H54 (cell line): ENCODE results near the gene MOB3A.
"Not testable (repeated sequence)": the region's sequence is repeated elsewhere in the genome, so short reads cannot be mapped to it uniquely, and the experiment has no call there.

ENCODE experiments used
- DNase-seq: peaks from one replicate; pipeline ENCODE4 v3.0.0; 2011; ENCODE audit warnings: low spot score, mixed read lengths; ENCODE audit not compliant: insufficient read length
- FAIRE-seq: peaks from 3 replicates; lab custom pipeline; 2011; peaks lifted over from hg19 to GRCh38; lab: Jason Lieb, UNC
- POLR2A ChIP-seq: IDR thresholded peaks from 2 replicates; pipeline ENCODE4 v1.6.1; 2011; ENCODE audit warnings: low read depth, mild to moderate bottlenecking, low read length

The MOB3A gene

DNA sequence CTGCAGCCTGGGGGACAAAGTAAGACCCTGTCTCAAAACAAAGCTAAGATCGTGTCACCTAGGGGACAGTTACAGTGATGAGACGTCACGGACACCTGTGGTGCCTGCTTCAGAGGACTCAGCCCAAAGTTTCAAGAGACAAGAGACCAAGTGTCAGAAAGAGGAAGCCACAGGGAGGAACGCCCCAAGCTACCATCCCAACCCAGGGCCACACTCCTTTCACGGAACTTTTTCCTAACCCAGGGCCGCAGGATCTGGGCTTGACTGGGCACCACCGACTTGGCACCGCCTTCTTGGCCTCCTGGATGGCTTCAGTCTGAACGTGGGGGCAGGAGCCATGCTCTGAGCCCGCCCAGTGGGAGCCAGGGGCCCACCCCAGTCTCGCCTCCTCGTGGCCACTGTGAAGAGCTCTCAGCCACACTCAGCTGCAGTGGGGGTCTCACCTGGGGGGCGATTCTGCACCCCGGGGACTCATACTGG is 8.5 kb downstream of the MOB3A start:
- DNase-seq (no peak), FAIRE-seq (no peak)
- TF ChIP-seq POLR2A: no peak

DNA sequence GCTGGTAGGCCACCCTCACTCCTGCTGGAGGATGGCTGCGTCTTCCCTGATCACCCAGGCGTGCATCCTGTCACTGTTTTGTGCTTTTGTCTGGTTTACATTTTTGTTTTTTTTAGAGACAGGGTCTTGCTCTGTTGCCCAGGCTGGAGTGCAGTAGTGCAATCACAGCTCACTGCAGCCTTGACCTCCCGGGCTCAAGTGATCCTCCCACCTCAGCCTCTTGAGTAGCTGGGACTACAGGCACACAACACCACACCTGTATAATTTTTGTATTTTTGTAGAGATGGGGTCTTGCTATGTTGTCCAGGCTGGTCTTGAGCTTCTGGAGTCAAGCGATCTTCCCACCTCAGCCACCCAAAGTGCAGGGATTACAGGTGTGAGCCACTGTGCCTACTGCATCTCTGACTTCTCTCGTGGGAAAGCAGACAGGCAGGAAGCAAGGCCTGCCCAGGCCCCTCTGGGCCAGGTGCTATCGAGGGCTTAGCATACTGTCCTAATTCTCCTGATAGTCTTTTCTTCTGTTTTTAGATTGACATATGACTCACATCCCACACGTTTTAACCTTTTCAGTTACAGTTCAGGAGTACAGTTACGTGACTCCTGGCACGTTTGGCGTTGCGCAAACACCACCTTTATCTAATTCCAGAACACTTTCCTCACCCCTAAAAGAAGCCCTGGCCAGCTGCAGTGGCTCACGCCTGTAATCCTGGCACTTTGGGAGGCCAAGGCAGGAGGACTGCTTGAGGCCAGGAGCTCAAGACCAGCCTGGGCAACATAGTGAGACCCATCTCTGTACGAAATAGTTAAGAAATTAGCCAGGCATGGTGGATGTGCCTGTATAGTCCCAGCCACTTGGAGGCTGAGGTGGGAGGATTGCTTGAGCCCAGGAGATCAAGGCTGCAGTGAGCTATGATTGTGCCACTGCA is 9.2 kb downstream of the MOB3A start:
- DNase-seq: not testable (repeated sequence)

DNA sequence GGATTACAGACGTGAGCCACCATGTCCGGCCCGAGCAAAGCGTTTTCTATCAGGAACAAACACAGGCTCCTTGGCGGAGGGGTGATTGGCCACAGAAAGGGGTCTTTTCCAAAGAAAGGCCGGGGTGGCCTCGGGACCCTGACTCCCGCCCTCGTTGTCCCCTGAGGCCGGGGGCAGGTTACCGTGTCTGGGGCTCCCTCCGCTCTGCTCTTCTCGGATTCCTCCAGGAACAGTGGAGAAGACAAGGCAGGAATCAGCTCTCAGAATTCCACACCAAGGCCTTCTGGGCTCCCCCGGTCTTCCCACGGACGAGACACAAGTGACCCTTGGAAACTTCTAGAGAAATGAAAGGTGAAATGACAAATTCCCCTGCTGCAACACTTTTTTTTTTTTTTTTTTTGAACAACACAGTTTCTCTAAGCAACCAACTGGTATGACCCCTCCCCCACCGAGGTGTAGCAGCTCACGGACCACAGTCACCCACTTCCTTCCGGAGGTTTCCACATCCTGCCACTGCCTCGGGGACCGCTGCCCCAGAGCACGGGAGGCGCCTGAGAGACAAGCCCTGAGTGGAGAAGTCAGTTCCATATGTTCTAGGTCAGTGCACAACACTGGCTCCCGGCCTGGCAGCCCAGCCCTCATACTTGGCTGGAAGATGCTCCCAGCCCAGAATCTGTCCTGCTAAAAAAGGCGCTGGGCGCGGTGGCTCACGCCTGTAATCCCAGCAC is 11.0 kb downstream of the MOB3A start:
- FAIRE-seq: no peak
- TF ChIP-seq POLR2A: no peak
- DNase-seq: no peak

More for the DNA sequence above, 9.2 kb downstream of the MOB3A start:
- FAIRE-seq: not testable (repeated sequence)

DNA sequence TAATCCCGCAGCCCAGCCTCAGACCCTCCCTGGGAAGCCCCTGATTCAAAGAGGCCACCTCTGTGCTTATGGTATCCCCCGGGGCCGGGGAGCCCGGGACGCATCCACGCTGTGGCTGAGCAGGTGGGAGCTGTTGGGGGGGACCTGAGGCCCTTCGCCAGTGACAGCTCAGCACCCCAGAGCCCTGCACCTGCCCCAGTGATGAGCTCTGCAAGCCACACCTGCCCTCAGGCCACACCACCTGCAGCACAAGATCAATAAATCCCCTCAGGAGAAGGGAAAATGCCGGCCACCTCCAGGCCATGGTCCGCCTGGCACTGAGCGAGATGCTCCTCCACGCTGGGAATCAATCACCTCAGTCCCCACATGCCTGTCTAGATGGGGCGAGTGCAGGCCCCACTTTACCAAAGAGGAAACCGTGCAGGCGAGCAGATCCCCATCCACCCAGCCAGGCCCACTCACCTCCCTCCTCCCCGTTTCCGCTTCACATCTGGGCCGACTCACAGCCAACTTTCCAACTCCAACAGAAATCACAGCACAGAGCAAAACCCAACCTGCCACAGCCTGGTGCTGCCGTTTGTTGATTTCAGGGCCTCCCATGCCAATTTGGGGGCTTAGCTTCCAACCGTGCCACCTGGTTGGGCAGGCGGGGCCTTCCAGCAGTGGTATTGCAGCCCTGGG is 12.8 kb downstream of the MOB3A start:
- DNase-seq: no peak
- TF ChIP-seq POLR2A: no peak
- FAIRE-seq: no peak

DNA sequence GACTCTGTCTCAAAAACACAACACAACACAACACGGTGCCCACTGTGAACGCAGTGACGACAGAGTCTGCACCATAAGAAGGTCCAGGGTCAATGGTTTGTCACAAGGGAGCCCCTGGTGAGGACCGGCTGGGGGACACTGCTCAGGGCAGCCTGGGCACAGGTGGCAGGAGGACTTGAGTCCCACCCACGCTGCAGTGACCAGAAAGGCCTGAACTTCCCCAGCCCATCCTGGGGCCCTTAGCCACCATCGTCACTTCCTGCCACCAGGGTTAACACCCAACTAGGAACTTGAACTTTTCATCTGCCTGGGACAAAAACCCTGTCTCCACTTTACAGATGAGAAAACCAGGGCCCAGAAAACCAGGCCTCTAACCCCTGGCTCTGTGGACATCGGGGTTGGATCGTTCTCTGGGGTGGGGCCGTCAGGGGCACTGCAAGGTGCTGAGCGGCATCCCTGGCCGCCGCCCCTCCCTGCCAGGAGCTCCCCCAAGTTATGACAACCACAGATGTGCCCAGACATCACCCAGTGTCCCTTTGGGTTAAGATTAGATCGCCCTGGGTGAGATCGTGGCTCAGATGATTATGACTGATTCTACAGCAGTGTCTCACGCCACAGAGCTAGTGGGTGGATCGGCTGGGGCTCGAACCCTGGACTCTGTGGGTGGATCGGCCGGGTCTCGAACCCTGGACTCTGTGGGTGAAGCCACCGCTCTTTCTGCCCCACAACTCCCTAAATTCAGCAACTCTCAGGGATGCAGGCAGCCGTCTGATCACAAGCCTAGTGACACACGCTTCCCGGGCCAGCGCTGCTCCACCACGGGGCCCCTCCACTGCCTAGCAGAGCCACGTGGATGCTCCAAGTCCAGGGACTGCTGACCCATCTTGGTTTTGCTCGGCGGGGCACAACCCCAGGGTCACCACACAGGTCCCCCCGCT is 14.0 kb downstream of the MOB3A start:
- DNase-seq: no peak
- no peak for TF ChIP-seq POLR2A
- no peak for FAIRE-seq

DNA sequence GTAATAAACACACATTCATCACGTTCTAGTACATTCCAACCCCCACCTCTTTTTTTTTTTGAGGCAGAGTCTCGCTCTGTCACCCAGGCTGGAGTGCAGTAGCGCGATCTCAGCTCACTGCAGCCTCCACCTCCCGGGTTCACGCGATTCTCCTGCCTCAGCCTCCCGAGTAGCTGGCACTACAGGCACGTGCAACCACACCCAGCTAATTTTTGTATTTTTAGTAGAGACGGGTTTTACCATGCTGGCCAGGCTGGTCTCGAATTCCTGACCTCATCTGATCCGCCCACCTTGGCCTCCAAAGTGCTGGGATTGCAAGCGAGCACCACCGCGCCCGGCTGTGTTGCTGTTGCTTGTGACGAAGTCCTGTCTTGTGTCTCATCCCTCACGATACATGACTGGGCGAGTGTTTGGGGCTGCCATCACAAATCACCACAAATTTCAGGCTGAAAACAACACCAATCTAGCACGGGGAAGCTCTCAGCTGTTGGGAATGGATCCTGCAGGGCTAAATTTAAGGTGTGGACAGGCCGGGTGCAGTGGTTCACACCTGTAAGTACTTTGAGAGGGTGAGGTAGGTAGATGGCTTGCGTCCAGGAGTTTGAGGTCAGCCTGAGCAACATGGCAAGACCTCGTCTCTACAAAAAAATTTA is 15.7 kb downstream of the MOB3A start:
- FAIRE-seq (no peak), DNase-seq (no peak)
- TF ChIP-seq POLR2A: no peak

DNA sequence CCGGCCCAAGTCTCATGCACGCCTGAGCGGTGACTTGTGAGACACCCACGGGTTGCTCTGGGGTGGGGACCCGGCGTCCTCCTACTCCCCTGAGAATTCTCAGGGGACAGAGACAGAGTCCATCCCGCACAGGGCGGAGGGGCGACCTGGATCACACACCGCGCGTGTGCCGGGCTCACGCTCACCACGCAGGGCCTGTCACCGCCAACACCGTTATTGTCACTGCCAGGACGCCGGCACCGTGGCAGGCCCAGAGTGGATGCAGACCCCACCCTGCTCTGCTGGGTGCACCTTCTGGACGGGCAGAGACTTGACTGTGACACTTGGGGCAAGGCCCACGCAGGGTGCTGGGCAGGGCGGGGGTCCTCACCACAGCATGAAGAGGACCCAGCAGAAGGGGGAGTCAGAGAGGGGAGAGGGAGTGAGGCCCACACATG is 16.2 kb downstream of the MOB3A start:
- no peak for DNase-seq
- no peak for FAIRE-seq
- no peak for TF ChIP-seq POLR2A

DNA sequence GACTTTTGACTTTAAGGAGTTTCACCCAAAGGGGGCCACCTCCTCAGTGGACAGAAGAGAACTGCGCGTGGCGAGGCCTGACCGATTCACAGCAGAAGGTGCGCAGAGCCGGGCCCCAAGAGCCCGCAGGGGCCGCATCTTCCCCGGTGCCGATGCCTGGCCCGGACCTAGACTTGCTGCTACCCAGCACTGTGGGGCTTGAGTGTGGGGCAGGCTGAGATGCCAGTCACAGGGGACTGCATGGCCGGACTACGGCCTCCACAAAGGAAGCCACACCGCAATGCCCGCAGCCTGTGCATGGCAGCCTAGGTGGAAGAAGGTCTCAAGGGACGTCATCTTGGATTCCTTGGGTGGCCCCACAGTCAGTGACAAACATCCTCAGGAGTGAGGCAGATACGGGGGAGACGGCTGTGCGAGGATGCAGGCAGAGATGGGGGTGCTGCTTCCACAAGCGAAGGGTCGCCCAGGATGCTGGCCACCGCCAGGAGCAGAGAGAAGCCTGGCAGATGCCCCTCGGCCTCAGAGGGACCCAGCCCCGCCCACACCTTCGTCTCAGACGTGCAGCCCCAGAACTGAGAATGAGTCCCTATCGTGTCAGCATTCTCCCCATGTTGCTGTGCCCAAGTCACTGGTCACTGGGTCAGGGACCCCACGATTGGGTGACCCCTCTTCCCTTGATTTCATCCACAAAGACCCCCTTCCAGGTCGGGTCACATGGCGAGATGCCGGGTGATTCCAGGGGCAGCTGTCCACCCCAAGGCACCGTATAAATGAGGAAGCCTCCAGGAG is 16.9 kb downstream of the MOB3A start:
- DNase-seq (no peak), FAIRE-seq (no peak)
- no peak for TF ChIP-seq POLR2A

DNA sequence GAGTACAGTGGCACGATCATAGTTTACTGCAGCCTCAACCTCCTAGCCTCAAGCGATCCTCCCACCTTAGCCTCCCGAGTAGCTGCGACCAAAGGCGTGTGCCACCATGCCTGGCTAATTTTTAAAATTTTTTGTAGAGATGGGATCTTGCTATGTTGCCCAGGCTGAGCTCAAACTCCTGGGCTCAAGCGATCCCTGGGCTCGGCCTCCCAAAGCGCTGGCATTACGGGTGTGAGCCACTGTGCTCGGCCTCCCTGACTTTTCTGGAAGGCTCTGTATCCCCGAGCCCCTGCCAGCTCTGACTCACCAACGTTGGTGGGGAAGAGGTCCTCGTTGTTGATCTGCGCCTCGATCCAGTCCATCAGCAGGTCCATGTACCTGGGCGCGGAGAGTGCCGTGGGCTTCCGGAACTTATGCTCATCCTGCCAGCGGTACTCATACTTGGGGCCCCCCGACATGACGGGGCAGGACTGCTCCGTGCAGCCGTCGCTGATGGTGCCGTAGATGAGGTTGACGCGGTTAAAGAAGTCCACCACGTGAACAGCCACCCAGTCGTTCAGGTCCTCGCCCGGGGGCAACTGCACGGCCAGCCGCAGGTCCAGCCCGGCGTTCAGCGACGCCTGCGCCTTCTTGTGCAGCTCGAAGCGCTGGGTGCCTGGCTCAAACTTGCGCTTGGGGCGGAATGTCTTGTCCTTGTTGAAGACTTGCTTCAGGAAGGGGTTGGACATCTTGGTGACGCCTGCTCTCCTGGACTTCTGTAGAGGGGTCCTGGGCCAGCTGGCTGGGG is 18.1 kb downstream of the MOB3A start:
- DNase-seq (no peak), FAIRE-seq (no peak)
- no peak for TF ChIP-seq POLR2A

DNA sequence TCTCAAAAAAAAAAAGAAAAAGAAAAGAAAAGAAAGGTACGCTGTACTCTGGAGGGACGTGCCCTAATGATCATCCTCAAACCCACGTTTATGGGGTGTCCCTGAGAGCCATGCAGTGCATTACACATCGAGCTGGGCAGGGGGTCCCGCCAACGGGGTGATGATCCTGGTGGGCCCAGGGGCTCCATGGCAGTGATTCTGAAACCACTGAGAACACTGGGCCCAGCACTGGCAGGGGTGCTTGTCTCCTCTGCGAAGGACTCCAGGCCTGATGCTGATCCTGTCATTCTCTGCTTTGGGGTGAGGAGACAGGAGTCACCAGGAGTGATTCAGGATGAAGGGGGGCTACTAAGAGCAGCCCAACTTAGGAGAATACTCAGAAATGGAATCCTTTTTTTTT is 18.7 kb downstream of the MOB3A start:
- no peak for TF ChIP-seq POLR2A
- DNase-seq (no peak), FAIRE-seq (no peak)

DNA sequence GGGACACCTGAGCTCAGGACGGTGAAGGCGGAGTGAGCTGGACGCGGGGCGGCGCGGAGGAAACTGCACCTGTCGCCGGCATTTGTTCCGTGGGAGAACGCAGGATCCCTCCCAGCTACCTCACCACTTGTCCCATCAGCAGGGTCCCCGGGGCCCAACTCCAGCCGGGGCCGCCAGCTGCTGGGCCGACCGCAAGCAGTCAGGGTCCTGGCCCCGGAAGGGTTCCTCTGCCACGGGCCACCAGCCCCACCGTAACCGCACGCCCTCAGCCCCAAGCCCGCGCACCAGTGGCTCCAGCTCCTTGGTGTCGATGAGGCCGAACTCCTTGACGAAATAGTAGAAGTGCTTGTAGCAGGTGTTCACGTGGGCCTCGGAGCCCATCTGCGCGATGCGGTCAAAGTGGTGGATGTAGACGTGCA is 19.6 kb downstream of the MOB3A start:
- FAIRE-seq (no peak), DNase-seq (no peak)
- no peak for TF ChIP-seq POLR2A
